Measurements from ENCODE around the gene C2CD5.

The C2CD5 gene

DNA sequence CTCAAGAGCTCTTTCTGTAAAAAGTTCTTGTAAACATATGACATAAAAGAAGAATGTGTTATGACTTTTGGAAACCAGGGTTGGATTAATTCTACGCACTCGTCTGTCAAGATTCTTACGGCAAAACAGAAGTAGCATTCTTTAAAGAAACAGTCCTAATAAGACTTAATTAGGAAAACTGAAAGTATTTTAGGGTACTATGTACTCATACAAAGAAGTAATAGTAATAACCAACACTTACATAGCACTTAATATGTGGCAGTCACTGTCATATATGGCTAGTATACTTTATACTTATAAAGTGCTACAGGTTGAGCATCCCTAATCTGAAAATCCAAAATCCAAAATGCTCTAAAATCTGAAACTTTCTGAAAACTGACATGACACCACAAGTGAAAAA, 136.9 kb downstream of the C2CD5 start:
- no peak for DNase-seq (ENCODE audit: low spot score)
- Mint-ChIP-seq H3K4me1 (ENCODE audit: low read depth) (peaks cover 10% of the 10 kb centered on the region), H3K36me3 (ENCODE audit: low read depth) (no peaks in the 10 kb centered on the region), H3K9me3 (peaks cover 6% of the 10 kb centered on the region), H3K27me3 (ENCODE audit: low read depth) (no peaks in the 10 kb centered on the region), H3K4me3 (no peak overlapping the region), H3K27ac (no peak overlapping the region)

DNA sequence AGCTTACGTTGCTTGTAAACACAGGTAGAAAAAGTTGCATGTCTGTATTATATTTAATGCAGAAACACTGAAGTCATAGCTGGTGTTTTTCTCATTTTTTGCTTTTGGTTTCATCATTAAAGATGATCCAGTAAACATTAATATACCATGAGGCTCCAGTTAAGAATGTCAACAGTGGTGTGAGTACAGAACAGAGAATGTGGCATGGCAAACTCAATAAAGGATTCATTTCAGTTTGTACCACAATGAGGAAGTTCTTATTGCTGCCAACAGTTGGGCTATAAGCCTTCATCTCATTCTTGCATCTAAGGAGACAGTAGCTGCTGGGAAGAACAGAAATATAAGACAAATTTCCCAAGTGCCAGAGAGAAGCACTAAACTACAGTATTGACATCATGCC, 137.7 kb downstream of the C2CD5 start:
- no peak overlapping the region for H3K27ac Mint-ChIP-seq
- H3K36me3 Mint-ChIP-seq (ENCODE audit: low read depth): peaks cover under 1% of the 10 kb centered on the region
- H3K27me3 Mint-ChIP-seq (ENCODE audit: low read depth): peaks cover 2% of the 10 kb centered on the region
- no peak overlapping the region for H3K4me3 Mint-ChIP-seq
- no peak for DNase-seq (ENCODE audit: low spot score)
- H3K4me1 Mint-ChIP-seq (ENCODE audit: low read depth): peaks cover 10% of the 10 kb centered on the region
- peaks cover 6% of the 10 kb centered on the region for H3K9me3 Mint-ChIP-seq

DNA sequence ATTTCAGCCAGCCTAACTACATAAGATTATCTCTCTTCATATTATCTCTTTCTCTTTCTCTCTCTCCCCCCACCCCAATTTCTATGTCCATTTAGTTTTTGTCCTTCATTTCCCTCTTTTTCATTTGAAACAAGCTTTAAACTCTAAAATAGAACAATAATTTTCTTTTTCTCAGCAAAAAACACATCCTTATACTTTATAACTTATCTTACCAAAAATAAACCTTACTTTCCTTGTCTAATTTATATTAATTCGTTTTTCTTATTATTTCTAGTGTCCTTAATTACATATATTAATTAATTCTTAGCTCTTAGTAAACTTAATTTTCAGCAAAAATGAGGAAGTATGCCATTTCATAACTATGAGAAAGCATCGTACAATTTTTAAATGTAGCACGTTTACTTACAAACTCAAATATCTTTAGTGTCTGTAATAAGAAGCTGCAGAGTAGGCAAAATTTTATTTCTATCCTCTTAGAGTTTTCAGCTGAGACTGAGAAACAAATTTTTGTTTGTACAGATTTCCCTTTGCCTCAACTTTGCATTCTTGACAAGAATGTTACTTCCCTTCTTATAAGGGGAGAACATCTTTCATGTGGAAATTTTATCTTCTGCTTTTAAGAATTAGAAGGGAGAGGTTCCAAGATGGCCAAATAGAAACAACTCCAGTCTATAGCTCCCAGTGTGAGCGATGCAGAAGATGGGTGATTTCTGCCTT, 144.7 kb downstream of the C2CD5 start:
- Mint-ChIP-seq H3K27ac (no peak overlapping the region), H3K4me3 (no peak overlapping the region), H3K27me3 (ENCODE audit: low read depth) (peaks cover 2% of the 10 kb centered on the region), H3K4me1 (ENCODE audit: low read depth) (peaks cover 25% of the 10 kb centered on the region), H3K36me3 (ENCODE audit: low read depth) (peaks cover 3% of the 10 kb centered on the region), H3K9me3 (peaks cover 13% of the 10 kb centered on the region)
- DNase-seq (ENCODE audit: low spot score): no peak
